GM19193 (cell line): Measurements from ENCODE around the gene LGALS3BP.

Source experiments
- POLR2A ChIP-seq: IDR thresholded peaks from 4 replicates; pipeline ENCODE4 v1.6.1; 2011; ENCODE audit not compliant: insufficient read depth, insufficient read length; ENCODE audit errors: extremely low read depth

The LGALS3BP gene, protein sequence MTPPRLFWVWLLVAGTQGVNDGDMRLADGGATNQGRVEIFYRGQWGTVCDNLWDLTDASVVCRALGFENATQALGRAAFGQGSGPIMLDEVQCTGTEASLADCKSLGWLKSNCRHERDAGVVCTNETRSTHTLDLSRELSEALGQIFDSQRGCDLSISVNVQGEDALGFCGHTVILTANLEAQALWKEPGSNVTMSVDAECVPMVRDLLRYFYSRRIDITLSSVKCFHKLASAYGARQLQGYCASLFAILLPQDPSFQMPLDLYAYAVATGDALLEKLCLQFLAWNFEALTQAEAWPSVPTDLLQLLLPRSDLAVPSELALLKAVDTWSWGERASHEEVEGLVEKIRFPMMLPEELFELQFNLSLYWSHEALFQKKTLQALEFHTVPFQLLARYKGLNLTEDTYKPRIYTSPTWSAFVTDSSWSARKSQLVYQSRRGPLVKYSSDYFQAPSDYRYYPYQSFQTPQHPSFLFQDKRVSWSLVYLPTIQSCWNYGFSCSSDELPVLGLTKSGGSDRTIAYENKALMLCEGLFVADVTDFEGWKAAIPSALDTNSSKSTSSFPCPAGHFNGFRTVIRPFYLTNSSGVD

DNA sequence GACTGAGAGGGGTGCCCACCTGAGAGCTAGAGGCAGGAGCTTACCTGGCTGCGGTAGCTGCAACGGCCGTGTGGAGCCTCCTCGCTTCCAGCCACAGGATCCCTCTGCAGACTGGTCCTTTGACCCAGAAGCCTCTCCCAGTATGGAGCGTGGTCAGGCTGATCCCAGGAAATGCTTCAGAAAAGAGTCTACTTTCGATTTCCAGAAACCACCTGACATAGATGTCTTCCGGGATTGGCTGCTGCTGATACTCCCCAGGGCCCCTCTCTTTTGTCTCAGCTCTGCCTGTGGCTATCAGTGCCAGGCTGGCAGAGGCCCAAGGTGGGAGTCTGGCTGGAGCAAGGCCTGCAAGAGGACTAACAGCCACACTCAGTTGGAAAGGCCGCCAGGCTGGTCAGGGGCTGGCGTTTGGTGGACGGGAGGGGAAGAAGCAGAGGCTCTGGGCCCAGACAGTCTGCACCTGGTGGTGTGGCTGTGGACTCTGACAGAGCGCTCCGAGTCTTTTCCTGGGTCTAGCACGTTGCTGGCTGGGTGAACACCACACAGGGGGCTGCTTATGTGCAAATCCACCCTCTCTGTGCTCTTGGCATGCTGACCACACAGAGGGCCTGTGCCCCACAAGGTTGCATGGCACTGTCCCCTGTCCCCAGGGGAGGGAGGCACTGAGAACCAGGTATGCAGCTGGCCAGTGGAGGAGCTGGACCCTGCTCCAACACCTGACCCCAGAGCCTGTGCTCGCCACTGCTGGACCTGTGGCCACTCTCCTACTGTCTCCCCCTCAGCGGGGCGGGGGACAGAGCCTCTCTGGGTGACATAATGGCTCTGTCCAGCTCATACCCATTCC is at the start of gene LGALS3BP:
Gene LGALS3BP, minus strand, starts transcription at position 144 of the 844 bp plus-strand sequence. CDS start 2,732 bp downstream, outside the sequence.
- peak; percentile 54 for TF ChIP-seq POLR2A

DNA sequence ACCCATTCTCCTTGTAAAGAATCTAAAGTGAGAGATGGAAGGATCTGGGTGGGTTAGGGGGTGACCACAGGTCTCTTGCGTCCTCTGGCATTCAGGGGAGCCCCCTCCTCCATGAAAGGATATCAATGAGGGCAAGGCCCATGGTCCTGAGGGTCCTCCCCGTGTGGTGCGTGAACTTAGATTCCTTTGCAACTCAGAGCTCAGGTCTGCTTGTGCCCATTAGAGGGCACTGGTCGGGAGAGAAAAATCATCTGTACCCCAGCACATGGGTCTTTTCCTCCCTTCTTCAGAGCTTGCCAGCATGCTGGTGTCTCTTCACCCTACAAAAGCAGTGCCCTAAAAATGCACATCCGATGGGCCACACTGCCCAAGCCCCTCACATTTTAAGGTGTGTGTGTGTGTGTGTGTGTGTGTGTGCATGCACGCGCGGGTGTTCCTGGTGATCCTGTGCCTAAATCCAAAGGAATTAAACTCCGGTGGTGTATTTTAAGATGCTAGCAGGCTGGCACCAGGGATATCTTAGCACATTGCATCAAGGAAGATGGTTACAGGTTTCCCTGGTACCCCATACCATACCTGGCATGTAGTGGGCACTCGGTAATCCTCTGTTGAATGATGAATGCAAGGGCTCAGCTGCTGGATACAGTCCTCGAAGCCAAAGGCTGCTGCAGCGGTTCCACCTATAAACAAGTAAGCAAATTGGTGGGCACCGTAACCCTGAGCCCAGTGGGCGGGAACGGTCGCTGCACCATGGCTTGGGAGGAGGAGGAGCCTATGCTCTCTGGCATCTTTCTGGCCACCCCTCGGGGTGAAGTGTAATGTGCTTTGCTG is 49.0 kb upstream of the LGALS3BP start:
- TF ChIP-seq POLR2A: no peak

DNA sequence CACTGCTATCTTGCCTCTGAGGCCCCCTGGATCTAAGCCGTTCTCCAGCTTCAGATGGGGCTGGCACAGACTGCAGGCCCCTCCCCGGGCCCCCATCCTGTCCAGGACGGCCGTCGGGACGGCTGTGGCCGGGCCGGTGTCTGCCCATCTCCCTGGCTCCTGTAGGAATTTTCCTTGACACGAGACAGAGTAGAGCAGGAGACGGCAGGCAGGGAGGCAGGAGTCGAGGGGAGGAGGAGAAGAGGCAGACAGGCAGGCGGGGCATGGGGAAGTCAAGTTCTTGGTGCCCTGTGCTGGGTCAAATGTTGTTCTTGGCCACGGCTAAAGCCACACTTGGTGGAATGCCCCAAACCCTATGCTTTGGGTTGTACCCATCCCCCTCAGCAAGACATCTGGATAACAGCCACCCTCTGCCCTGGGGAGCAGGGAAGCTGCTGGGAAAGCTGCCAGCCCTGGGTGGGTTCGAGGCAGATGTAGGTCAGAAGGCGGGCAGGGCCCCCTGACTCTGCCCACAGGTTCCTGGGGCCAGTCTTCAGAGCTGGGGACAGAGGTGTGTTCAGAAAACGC is 48.3 kb upstream of the LGALS3BP start:
- no peak for TF ChIP-seq POLR2A

DNA sequence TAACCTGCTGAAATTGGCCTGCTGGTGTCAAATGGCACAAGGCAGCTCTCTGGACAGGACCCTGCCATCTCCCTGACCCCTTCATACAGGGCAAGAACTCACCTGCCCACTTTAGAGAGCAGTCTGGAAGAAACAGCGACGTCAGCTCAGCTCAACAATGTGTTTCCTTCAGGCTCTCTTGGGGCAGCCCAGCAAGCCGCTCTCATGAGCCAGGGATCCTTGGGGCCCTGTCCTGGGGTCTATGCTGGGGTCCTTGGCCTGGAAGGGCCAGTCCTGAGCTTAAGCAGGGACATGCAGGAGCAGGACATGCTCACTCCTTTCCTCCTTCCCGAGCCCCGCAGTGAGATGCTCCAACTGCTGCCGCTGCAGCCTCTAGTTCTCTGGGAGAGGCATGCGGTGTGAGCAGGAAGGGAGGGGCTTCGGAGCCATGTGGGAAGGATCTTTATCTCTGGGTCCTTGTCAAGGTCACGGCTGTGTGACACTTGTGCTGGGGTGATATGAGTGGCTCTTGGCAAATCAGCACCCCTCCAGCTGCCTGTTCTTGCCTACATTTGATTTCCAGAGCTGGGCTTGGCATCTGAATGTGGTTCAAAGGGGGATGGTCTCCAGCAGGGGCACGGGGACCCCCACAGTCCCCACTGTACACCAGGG is 47.7 kb upstream of the LGALS3BP start:
- TF ChIP-seq POLR2A: no peak

DNA sequence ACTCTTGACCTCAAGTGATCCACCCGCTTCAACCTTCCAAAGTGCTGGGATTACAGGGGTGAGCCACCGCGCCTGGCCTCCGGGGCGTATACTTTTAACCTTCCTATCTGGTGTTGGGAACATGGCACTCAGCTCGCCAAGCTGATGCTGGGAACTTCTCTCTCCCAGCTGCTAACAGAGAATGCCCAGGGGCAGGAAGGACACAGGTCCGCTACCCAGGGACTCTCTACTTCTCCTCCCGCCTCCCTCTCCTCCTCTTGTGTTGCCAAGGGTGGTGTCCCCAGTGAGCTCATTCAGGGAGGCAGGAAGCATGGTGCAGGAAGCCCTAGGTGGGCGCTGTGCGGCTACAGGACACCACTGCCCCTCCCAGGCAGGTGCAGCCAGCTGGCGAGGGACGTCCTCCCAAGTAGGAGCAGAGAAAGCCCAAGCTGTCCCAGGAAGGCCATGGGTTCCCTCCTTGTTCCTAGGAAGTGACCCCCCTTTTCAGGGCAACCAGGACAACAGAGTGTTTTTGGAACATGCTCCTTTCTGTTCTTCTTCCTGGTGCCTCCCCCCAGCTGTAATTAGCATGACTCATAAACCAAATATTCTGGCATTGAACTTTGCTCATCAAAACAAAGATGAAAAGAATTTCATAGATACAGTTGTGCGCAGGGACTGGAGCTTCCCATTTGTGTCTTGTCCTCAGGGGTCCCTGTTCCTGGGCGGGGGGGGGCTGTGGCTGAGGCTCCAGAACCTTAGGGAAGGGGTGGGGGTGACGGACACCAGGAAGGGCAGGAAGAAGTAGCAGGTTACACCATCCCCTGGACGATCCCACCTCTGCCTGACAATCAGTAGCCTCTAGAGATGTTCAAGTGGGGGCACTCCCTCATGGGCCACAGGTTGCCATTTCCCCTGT is 46.9 kb upstream of the LGALS3BP start:
- TF ChIP-seq POLR2A: no peak

DNA sequence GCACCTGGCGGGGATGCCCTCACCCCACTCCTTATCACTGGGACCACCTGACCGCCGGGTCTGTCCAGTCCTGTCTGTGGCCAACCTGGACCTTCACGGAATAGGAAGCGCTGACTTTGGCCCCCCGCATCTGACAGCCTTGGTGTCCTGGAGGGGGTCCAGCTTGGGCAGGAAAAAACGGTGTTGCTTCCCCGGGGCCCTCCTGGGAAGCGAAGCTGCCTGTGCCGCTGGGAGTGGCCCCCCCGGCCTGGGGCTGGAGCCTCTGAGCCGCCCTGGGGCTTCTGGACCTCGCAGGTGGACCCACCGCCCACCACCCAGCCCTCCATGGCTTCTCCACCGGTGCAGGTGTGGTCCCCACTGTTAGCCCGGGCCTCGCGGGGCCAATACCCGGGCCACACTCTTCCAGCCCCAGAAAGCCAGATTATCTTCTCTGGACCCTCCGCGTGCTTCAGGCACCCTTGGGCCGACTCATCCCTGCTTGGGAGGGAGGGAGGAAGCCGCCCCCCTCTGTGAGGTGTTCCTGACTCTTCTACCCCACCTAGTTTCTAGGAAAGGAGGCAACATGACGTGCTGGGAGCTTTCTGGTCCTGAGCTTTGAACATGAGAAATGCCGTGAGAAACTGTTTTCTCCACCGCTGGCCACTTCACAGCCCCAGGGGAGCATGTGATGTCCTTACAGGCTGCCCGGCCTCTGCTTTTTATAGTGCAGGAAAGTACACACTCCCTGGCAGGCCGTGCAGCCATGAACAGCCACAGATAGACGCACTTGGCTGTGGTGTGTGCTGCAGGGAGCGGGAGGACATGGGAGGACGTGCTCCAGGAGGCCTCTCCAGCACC is 45.4 kb upstream of the LGALS3BP start:
- no peak for TF ChIP-seq POLR2A

DNA sequence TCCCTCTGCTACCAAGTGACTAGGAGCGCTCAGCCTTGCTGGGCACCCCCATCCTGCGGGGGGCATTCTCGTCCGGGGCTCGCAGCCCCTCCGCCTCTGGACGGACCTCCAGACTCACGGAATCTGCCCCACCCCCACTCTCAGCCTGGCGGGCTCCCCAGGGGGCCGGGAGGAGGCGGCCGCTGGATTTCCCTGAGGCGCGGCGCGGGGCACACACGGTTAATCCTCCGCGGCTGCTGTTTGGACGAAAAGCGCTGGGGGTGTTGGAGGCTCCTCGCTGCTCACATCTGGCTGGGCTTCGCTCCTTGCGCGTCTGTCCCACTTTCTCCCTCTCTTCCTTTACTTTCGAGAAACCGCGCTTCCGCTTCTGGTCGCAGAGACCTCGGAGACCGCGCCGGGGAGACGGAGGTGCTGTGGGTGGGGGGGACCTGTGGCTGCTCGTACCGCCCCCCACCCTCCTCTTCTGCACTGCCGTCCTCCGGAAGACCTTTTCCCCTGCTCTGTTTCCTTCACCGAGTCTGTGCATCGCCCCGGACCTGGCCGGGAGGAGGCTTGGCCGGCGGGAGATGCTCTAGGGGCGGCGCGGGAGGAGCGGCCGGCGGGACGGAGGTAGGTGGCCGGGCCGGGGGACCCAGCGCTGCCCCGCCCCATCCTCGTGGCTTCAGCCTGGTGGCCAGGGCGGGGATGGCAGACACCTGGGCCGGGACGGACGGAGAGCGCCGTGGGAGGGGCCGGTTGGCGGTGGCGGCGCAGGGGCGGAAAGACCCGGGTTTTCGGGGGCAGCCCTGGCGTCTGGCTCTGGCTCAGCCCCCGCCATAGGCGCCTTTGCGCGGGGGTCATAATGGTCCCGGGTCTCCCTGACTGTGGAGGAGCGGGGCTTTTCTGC is 44.4 kb upstream of the LGALS3BP start, which contains the start of gene C1QTNF1:
Gene C1QTNF1, plus strand, starts transcription at position 284 of the 886 bp plus-strand sequence. CDS start 19,800 bp downstream, outside the sequence.
- no peak for TF ChIP-seq POLR2A

DNA sequence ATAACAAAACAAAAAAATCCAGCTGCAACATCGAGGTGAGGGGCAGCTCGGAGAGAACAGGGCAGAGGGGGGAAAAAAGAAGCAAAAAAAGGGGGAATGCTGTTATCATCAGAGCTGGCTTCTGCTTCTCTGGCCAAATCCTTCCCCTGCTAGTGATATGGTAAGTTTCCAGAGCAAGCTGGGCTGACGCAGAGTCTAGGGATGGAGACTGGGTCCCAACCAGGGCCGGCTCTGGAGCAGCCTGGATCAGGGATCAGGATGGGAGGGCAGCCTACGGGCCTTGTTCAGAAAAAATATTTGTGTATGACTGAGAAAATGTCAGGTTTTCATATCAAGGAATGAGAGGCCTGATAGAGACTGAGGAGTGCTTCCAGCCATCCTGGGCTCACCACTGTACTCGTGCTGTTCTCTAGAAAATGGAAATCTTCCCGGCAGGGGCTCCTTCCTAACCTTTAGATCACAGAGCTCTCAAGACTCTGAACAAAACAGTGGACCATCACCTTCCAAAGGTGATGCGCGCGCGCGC is 43.5 kb upstream of the LGALS3BP start:
- no peak for TF ChIP-seq POLR2A

DNA sequence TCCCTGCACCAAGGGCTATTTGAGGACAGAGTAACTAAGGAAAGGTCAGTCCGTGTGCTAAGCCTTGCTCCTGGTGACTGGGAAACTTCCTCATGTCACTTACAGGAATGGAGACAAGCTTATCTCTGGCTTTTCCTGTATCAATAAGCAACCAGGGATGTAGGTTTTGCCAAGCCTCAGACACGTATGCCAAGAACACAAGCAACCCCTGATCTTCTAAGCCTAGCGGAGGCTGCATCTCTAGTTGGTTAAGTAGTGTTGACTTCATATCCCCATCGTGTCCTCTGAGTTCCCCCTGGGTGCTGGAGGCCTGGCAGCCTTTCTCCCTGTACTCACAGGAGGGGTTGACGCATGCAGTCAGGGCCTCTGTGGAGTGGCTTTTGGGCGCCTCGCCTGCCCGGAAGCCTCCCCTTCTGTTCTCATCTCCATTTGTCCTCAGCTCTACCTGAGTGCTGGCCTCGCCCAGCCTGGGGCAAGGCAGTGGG is 42.8 kb upstream of the LGALS3BP start:
- TF ChIP-seq POLR2A: no peak

DNA sequence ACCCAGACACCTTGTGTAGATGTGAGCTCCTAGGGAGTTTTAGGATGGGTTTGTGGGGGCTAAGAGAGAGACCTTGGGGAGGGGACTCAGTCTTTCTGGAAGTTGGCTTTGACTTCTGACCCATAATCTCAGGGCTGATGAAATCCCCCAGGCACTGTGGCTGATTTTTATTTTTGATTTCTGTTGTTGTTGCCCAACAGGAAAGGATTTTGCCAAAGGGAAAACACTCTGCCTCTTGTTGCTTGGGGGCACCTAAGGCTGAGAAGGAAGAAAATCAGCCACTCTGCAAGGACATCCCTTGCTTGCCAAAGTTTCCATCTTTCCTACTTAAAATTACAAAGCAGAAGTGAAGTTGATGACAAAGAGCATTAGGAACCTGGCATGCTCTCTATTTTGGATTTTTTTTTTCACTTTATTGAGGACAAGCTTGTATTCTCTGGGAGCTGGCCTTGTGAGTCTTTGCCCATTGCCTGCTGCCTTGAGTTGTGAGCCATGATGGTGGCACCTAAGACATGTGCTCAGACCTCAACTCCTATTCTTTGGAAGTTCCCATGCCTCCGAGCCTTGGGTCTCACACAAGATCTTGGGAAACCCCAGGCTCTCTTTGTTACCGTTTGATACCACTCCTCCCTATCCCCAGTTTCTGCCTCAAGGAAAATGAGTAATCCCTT is 41.0 kb upstream of the LGALS3BP start:
- no peak for TF ChIP-seq POLR2A
